ENCODE data around the gene SIX2.
A peak's percentile ranks its signal among the peaks of the same experiment; 100 is the strongest.

SIX2 gene

DNA sequence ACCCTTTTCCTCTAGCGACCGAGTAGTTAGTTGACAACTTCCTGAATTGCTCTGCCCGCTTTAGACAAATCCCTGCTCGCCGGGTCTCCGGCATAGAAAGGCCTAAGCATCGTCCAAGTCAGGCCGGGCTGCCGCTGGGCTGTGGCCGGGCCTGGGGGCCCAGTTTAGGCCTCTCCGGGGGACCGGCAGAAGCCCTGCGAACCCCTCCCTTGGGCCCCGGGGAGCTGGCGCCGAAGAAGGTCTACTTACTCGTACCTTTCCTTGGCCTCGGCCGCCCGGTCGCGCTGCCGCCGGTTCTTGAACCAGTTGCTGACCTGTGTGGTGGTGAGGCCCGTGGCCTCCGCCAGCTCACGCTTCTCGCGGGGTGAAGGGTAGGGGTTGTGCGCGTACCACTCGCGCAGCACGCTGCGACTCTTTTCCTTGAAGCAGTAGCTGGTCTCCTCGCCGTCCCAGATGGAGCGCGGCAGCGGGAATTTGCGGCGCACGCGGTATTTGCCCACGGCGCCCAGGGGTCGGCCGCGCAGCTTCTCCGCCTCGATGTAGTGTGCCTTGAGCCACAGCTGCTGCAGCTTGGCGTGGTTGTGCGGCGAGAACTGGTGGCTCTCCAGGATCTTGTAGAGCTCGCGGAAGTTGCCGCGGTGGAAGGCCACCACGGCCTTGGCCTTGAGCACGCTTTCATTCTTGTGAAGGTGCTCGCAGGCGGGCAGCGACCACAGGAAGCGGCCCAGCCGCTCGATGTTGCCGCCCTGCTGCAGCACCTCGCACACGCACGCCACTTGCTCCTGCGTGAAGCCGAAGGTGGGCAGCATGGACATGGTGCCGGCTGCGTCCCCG lies 739 bp downstream of the SIX2 start:
- Histone ChIP-seq H3K9me3 (ENCODE audit: control insufficient read depth, insufficient read depth, low read length) (no peaks in the 10 kb centered on the region), H3K27ac (ENCODE audit: low read depth, low read length) (no peak overlapping the region), H3K9ac (ENCODE audit: low read depth, low read length) (no peak overlapping the region), H3K4me3 (ENCODE audit: low read depth, low read length) (peak overlapping the region; percentile 25; the same call in 1 of the 2 replicates), H3K27me3 (ENCODE audit: control insufficient read depth, insufficient read depth, low read length) (peaks cover 96% of the 10 kb centered on the region), H3K36me3 (ENCODE audit: control insufficient read depth, insufficient read depth, low read length) (no peaks in the 10 kb centered on the region), H3K4me1 (ENCODE audit: control insufficient read depth, insufficient read depth, low read length) (peaks cover 31% of the 10 kb centered on the region; the same call in 1 of the 2 replicates)

DNA sequence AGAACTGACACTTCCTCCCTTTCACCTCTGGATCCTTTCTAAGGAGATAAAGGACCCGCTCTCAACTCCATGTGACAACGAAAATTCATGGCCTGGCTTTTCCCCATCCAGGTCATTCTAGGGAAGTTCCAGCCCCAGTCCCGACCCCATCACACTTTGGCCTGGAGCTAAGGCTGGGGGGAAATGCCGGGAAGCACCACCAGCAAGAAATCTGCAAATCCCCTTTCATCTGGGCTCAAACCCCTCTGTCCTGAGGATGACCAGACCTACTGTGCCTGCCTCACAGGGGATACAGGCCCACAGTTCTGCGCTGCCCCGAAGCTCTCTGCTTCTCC lies 1.3 kb downstream of the SIX2 start:
- Histone ChIP-seq H3K4me3 (ENCODE audit: low read depth, low read length) (no peak overlapping the region), H3K9me3 (ENCODE audit: control insufficient read depth, insufficient read depth, low read length) (no peaks in the 10 kb centered on the region), H3K27me3 (ENCODE audit: control insufficient read depth, insufficient read depth, low read length) (peaks cover 96% of the 10 kb centered on the region), H3K4me1 (ENCODE audit: control insufficient read depth, insufficient read depth, low read length) (peaks cover 27% of the 10 kb centered on the region; the same call in 1 of the 2 replicates), H3K27ac (ENCODE audit: low read depth, low read length) (no peak overlapping the region), H3K36me3 (ENCODE audit: control insufficient read depth, insufficient read depth, low read length) (no peaks in the 10 kb centered on the region), H3K9ac (ENCODE audit: low read depth, low read length) (no peak overlapping the region)

DNA sequence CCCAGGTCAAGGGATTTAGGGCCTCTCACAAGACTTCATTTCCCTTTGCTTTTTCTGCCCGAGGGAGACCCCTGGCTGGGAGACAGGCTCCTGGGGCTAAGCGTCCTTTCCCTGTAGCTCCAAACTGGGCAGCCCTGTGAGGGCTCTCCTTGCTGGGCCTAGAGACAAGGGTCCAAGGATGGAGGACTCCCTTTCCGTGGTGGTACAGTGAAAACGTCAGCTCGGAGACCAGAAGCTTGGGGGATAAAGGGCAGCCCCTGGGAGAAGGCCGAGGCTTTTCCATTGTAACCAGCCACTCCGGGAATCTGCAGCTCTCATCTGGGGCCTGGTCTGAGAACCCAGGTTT lies 2.3 kb downstream of the SIX2 start:
- H3K4me3 ChIP-seq (ENCODE audit: low read depth, low read length) = no peak overlapping the region
- no peaks in the 10 kb centered on the region for H3K9me3 ChIP-seq (ENCODE audit: control insufficient read depth, insufficient read depth, low read length)
- no peak overlapping the region for H3K9ac ChIP-seq (ENCODE audit: low read depth, low read length)
- peaks cover 96% of the 10 kb centered on the region for H3K27me3 ChIP-seq (ENCODE audit: control insufficient read depth, insufficient read depth, low read length)
- H3K27ac ChIP-seq (ENCODE audit: low read depth, low read length) = no peak overlapping the region
- H3K36me3 ChIP-seq (ENCODE audit: control insufficient read depth, insufficient read depth, low read length) = no peaks in the 10 kb centered on the region
- peaks cover 31% of the 10 kb centered on the region for H3K4me1 ChIP-seq (ENCODE audit: control insufficient read depth, insufficient read depth, low read length)

DNA sequence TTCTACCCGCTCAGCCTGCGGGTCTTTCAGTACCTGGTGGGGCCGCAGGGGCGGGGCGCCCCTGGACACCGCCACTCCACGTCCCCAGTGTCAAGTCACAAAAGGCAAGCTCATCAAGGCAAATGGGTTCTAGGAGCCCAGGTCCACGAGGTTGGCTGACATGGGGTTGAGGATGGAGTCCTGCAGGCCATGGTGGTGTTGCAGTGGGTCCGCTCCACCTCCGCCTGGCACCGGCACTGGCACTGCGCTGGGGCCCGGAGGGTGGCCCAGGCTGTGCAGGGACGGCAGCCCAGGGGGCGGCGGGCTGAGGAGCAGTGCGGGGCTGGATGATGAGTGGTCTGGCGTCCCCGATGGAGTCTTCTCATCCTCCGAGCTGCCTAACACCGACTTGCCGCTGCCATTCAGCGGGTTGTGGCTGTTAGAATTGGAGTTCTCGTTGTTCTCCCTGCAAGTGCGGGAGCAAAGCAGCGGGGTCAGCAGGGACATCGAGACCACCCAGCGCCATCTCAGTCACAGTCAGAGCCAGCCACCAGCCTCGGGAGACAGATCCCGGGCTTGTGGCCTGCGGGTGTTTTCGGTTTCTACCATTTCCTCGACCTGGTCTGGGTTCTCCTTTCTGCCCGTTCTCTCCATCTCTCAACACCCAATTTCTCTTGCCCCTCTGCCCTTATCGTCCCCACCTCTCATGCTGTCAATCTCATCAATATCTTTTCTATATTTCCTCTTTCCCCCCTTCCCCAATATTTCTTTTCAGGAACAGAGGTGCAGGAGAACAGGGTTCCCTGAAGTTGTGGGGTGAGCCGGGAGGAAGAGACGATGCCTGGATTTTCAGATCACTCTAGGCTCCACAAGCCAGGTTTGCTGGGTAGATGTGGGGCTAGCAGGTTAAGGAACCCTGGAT lies 3.0 kb downstream of the SIX2 start:
- no peak overlapping the region for H3K4me3 ChIP-seq (ENCODE audit: low read depth, low read length)
- no peaks in the 10 kb centered on the region for H3K9me3 ChIP-seq (ENCODE audit: control insufficient read depth, insufficient read depth, low read length)
- H3K4me1 ChIP-seq (ENCODE audit: control insufficient read depth, insufficient read depth, low read length) = peaks cover 37% of the 10 kb centered on the region
- no peak overlapping the region for H3K9ac ChIP-seq (ENCODE audit: low read depth, low read length)
- H3K27ac ChIP-seq (ENCODE audit: low read depth, low read length) = no peak overlapping the region
- H3K27me3 ChIP-seq (ENCODE audit: control insufficient read depth, insufficient read depth, low read length) = peaks cover 96% of the 10 kb centered on the region
- H3K36me3 ChIP-seq (ENCODE audit: control insufficient read depth, insufficient read depth, low read length) = no peaks in the 10 kb centered on the region

DNA sequence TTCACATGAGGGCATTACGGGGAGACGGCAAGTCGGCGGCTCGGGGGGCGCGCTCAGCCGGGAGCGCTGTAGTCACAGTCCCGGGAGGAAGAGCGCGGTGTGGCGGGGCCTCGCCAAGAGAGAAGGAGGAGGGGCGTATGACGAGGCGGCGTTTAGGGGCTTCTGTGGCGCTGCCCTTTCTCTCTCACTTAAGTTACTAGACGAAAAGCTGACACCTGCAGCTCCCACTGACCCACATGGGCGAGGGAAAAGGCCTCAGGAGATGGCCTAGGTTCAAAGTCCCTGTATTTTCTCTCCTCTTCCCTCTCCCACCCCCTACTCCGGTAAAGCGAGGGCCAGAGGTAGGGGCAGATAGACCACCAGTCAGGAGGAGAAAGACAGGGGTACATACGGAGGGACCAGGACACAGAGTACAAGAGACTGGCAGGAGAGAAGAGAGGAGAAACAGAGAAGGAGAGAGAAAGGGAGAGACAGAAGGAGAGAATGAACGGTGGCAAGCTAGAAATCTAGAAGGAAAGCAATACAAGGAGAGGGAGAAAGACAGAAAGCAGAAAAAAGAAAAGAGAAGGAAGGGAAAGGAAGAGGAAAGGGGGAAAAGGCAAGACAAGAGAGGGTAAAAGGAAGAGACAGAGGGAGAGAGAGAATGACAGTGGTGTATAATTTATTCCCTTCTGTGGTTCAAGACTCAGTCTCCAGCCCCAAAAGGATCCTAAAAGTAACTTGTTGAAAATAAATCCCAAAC lies 3.8 kb downstream of the SIX2 start:
- peaks cover 96% of the 10 kb centered on the region for H3K27me3 ChIP-seq (ENCODE audit: control insufficient read depth, insufficient read depth, low read length)
- peaks cover 39% of the 10 kb centered on the region for H3K4me1 ChIP-seq (ENCODE audit: control insufficient read depth, insufficient read depth, low read length)
- no peak overlapping the region for H3K27ac ChIP-seq (ENCODE audit: low read depth, low read length)
- no peak overlapping the region for H3K9ac ChIP-seq (ENCODE audit: low read depth, low read length)
- H3K9me3 ChIP-seq (ENCODE audit: control insufficient read depth, insufficient read depth, low read length) = no peaks in the 10 kb centered on the region
- H3K4me3 ChIP-seq (ENCODE audit: low read depth, low read length) = no peak overlapping the region
- no peaks in the 10 kb centered on the region for H3K36me3 ChIP-seq (ENCODE audit: control insufficient read depth, insufficient read depth, low read length)

DNA sequence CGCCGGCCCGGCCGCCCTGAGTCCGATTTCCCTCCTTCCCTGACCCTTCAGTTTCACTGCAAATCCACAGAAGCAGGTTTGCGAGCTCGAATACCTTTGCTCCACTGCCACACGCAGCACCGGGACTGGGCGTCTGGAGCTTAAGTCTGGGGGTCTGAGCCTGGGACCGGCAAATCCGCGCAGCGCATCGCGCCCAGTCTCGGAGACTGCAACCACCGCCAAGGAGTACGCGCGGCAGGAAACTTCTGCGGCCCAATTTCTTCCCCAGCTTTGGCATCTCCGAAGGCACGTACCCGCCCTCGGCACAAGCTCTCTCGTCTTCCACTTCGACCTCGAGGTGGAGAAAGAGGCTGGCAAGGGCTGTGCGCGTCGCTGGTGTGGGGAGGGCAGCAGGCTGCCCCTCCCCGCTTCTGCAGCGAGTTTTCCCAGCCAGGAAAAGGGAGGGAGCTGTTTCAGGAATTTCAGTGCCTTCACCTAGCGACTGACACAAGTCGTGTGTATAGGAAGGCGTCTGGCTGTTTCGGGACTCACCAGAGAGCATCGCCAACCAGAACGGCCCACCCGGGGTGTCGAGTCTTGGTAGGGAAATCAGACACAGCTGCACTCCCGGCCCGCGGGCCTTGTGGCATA lies 4.6 kb downstream of the SIX2 start:
- Histone ChIP-seq H3K4me1 (ENCODE audit: control insufficient read depth, insufficient read depth, low read length) (peaks cover 38% of the 10 kb centered on the region), H3K27me3 (ENCODE audit: control insufficient read depth, insufficient read depth, low read length) (peaks cover 96% of the 10 kb centered on the region), H3K9ac (ENCODE audit: low read depth, low read length) (no peak overlapping the region), H3K4me3 (ENCODE audit: low read depth, low read length) (peak overlapping the region; percentile 38), H3K36me3 (ENCODE audit: control insufficient read depth, insufficient read depth, low read length) (no peaks in the 10 kb centered on the region), H3K27ac (ENCODE audit: low read depth, low read length) (no peak overlapping the region), H3K9me3 (ENCODE audit: control insufficient read depth, insufficient read depth, low read length) (no peaks in the 10 kb centered on the region)

DNA sequence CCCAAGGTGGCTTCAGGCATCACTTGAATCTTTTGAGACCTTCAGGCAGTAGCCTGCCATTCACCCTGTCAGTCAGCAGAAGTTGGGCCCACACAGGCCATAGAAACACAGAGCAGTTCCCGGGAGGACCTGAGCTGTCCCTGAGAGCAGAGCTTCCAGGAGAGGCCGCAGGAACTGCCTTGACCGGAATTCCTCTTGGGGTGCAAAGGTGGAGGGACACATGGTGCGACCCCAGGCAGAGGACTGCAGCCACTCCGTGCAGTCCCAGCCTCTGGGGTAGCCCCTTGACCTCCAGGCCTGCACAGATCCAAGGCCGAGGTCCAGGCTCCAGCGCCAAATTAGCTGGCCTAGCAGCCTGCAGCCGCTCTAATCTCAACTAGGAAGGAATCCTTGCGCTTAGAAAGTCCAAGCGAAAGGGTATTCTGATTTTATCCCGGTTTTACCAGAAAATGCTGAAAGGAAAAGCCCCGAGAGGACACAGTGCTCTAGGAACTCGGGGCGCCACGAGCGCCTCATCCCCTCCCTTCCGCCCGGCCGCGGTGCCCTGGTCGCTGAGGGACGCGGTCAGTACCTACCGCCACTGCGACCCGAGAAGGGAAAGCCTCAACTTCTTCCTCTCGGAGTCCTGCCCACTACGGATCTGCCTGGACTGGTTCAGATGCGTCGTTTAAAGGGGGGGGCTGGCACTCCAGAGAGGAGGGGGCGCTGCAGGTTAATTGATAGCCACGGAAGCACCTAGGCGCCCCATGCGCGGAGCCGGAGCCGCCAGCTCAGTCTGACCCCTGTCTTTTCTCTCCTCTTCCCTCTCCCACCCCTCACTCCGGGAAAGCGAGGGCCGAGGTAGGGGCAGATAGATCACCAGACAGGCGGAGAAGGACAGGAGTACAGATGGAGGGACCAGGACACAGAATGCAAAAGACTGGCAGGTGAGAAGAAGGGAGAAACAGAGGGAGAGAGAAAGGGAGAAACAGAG lies 5.4 kb downstream of the SIX2 start:
- H3K4me1 ChIP-seq (ENCODE audit: control insufficient read depth, insufficient read depth, low read length) = peaks cover 38% of the 10 kb centered on the region
- no peak overlapping the region for H3K9ac ChIP-seq (ENCODE audit: low read depth, low read length)
- peaks cover 100% of the 10 kb centered on the region for H3K27me3 ChIP-seq (ENCODE audit: control insufficient read depth, insufficient read depth, low read length)
- peak overlapping the region; percentile 38 for H3K4me3 ChIP-seq (ENCODE audit: low read depth, low read length)
- no peaks in the 10 kb centered on the region for H3K9me3 ChIP-seq (ENCODE audit: control insufficient read depth, insufficient read depth, low read length)
- no peaks in the 10 kb centered on the region for H3K36me3 ChIP-seq (ENCODE audit: control insufficient read depth, insufficient read depth, low read length)
- H3K27ac ChIP-seq (ENCODE audit: low read depth, low read length) = no peak overlapping the region

DNA sequence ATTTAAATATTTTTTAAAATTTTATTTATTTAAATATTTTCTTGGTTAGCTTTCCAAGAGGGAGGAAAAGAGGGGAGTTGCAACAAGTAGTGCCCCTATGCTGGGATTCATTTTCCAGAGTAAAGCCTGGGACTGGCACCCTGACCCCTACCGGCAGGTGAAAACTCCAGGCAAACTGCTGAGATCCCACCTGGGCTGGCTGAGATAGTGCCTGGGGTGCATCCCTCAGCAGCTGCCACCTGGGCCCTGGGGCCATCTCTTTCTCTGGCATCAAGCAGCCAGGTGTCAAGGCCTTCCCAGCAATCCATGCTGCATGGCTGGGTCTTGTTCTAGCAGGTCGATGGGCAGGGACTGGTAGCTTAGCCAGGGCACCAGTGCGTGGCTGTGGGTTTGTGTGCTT lies 6.6 kb downstream of the SIX2 start:
- Histone ChIP-seq H3K27me3 (ENCODE audit: control insufficient read depth, insufficient read depth, low read length) (peaks cover 100% of the 10 kb centered on the region), H3K9ac (ENCODE audit: low read depth, low read length) (no peak overlapping the region), H3K9me3 (ENCODE audit: control insufficient read depth, insufficient read depth, low read length) (no peaks in the 10 kb centered on the region), H3K4me1 (ENCODE audit: control insufficient read depth, insufficient read depth, low read length) (peaks cover 30% of the 10 kb centered on the region), H3K36me3 (ENCODE audit: control insufficient read depth, insufficient read depth, low read length) (no peaks in the 10 kb centered on the region), H3K27ac (ENCODE audit: low read depth, low read length) (no peak overlapping the region), H3K4me3 (ENCODE audit: low read depth, low read length) (no peak overlapping the region)

DNA sequence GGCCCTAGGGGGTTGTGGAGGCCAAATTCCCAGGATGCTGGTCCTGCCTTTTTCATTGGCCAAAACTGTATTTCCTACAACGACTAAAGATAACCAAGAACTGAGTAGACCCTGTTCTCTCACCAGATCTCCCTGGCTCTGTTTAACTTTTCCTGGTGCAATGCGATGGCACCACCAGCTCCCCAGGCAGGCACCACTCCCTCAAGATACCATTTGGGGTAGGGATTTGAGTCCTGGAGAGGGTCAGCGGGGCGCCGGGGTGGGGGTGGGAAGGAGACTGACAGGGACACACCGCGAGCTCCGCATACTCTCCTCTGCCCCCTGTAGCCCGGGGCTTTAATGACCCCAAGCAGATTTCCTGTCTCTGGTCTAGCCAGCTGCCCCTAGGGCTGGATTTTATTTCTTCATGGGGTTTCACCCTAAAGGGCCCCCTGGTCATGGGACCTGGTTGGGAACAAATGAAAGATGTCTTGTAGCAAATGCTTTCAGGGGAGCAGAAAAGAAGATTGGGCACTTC lies 7.3 kb downstream of the SIX2 start:
- peaks cover 100% of the 10 kb centered on the region for H3K27me3 ChIP-seq (ENCODE audit: control insufficient read depth, insufficient read depth, low read length)
- no peak overlapping the region for H3K9ac ChIP-seq (ENCODE audit: low read depth, low read length)
- H3K4me3 ChIP-seq (ENCODE audit: low read depth, low read length) = no peak overlapping the region
- H3K4me1 ChIP-seq (ENCODE audit: control insufficient read depth, insufficient read depth, low read length) = peaks cover 30% of the 10 kb centered on the region
- H3K36me3 ChIP-seq (ENCODE audit: control insufficient read depth, insufficient read depth, low read length) = no peaks in the 10 kb centered on the region
- H3K9me3 ChIP-seq (ENCODE audit: control insufficient read depth, insufficient read depth, low read length) = no peaks in the 10 kb centered on the region
- H3K27ac ChIP-seq (ENCODE audit: low read depth, low read length) = no peak overlapping the region

Measured in HUES48 (cell line).